Panc1 (cell line): ENCODE data around the gene SETD5. TPM values are rescaled to one million over a fixed set of nuclear protein-coding genes. Genes with fewer than 3 reads are reported as not detected.

ENCODE experiments used
- ATAC-seq: fragments of 200-7000 bp; cut with Tn5 transposase; 2 replicates; pipeline ENCODE4 v1.9.1; 2020; ENCODE audit warnings: mild to moderate bottlenecking, moderate library complexity
- BruUV-seq: library from RNA; stranded (reverse); fragments of 400-500 nt; replicated peaks from 2 replicates; lab custom pipeline; 2021; lab: Mats Ljungman, UMichigan
- CTCF ChIA-PET: fragments of 300-600 bp; sonication (Branson Sonifier 250); formaldehyde crosslinking; loops from one replicate; lab custom pipeline; 2022; ENCODE audit warnings: antibody characterized with exemption; lab: Charles Lee
- POLR2A ChIA-PET: fragments of 300-600 bp; sonication (Branson Sonifier 250); formaldehyde crosslinking; loops from one replicate; lab custom pipeline; 2022; ENCODE audit warnings: antibody characterized with exemption; lab: Charles Lee
- DNase-seq: peaks from one replicate; pipeline ENCODE4 v3.0.0-alpha.2; 2010; ENCODE audit warnings: low read depth, low spot score
- H3K27ac ChIP-seq: 2 replicates; pipeline ENCODE4 v1.5.1; 2011; ENCODE audit warnings: mild to moderate bottlenecking, low read length, inconsistent platforms
- H3K27me3 ChIP-seq: fragments of 200-500 bp; sonication (Bioruptor generic); 2 replicates; pipeline ENCODE4 v1.6.0; 2014; ENCODE audit warnings: low read length, inconsistent platforms; ENCODE audit not compliant: control insufficient read depth, insufficient read depth
- H3K36me3 ChIP-seq: fragments of 200-500 bp; sonication (Bioruptor generic); 2 replicates; pipeline ENCODE4 v1.5.1; 2014; ENCODE audit warnings: inconsistent platforms, mild to moderate bottlenecking, low read length, moderate library complexity; ENCODE audit not compliant: control insufficient read depth, insufficient read depth
- H3K4me1 ChIP-seq: 2 replicates; pipeline ENCODE4 v1.5.1; 2011; ENCODE audit warnings: inconsistent platforms, mild to moderate bottlenecking, low read length, moderate library complexity; ENCODE audit not compliant: control insufficient read depth, insufficient read depth
- H3K4me3 ChIP-seq, 2 experiments: 2 replicates each; pipeline ENCODE4 v1.5.1; 2011 to 2012; ENCODE audit warnings: low read depth in 2 of 2, low read length in 2 of 2, mild to moderate bottlenecking in 2 of 2, inconsistent platforms in 1 of 2, moderate library complexity in 1 of 2
- H3K9me3 ChIP-seq: fragments of 200-500 bp; sonication (Bioruptor generic); 2 replicates; pipeline ENCODE4 v1.5.1; 2014; ENCODE audit warnings: low read depth, mild to moderate bottlenecking, inconsistent platforms, low read length, moderate library complexity; ENCODE audit not compliant: control insufficient read depth, insufficient read depth
- CTCF ChIP-seq: fragments of 450-650 bp; IDR thresholded peaks from 2 replicates; pipeline ENCODE4 v1.5.1; 2017; ENCODE audit warnings: mild to moderate bottlenecking
- POLR2AphosphoS5 ChIP-seq: IDR thresholded peaks from 2 replicates; pipeline ENCODE4 v1.6.1; 2012; ENCODE audit warnings: mild to moderate bottlenecking, low read depth, low read length, moderate library complexity
- REST ChIP-seq, 2 experiments: IDR thresholded peaks; 2 replicates each; pipeline ENCODE4 v1.6.1; 2011 to 2012; ENCODE audit warnings: low read depth in 2 of 2, control low read depth in 1 of 2, low read length in 1 of 2, mild to moderate bottlenecking in 1 of 2, moderate library complexity in 1 of 2; ENCODE audit not compliant: insufficient read depth in 1 of 2
- SIN3A ChIP-seq: IDR thresholded peaks from 2 replicates; pipeline ENCODE4 v1.6.1; 2012; ENCODE audit warnings: low read depth, mild to moderate bottlenecking, low read length, moderate library complexity, borderline replicate concordance; ENCODE audit not compliant: insufficient read depth
- TCF7L2 ChIP-seq: IDR thresholded peaks from 2 replicates; pipeline ENCODE4 v1.6.1; 2011; ENCODE audit warnings: mild to moderate bottlenecking, low read depth, low read length, inconsistent platforms
- in situ Hi-C: cut with HindIII; loops from 2 replicates; pipeline ENCODE4 v1.10.0; 2016; ENCODE audit warnings: low sequenced_read_pairs, low pct_unique_long_range_greater_than_20kb
- intact Hi-C: fragments of 100-400 bp; cut with micrococcal nuclease; formaldehyde crosslinking; loops from one replicate; pipeline ENCODE4 v1.10.0; 2022; ENCODE audit not compliant: unreplicated experiment
- total RNA-seq: library from RNA; stranded (reverse); gene quantifications from one replicate; pipeline ENCODE4 v1.2.1, GENCODE V29; 2021; ENCODE audit not compliant: unreplicated experiment

The SETD5 gene
- total RNA-seq, 1 experiment from 2014 or later, result 69.4 TPM

GRCh38 chr3:9439331-9439730 lies 41.9 kb downstream of the SETD5 start:
- POLR2A ChIA-PET, result no interaction called here
- no peak overlapping the region for H3K4me3 ChIP-seq
- no peaks in the 10 kb centered on the region for H3K27me3 ChIP-seq
- no peak overlapping the region for H3K27ac ChIP-seq
- DNase-seq (no peak), ATAC-seq (no peak)
- CTCF ChIA-PET, result no interaction called here
- in situ Hi-C loops (no loop called here), intact Hi-C loops (no loop called here)
- H3K9me3 ChIP-seq, result no peaks in the 10 kb centered on the region
- BruUV-seq, result no TSS peak
- peaks cover 62% of the 10 kb centered on the region for H3K36me3 ChIP-seq
- no peaks in the 10 kb centered on the region for H3K4me1 ChIP-seq
- TF ChIP-seq REST (IDR thresholded peaks at IDR 0.05; ENCODE audit: insufficient read depth in 1 of 2, low read depth in 2 of 2, low read length in 1 of 2) (no peak), SIN3A (no peak), TCF7L2 (no peak), CTCF (no peak), POLR2AphosphoS5 (no peak)

GRCh38 chr3:9441501-9442221 lies 44.2 kb downstream of the SETD5 start:
- ChIA-PET CTCF (interaction anchor here (0.6 kb wide), 1 partner anchor 71 kb away, joined by 4 read pairs; no protein-coding TSS in a partner anchor), POLR2A (interaction anchor here (0.6 kb wide), 1 partner anchor 20 kb away, joined by 3 read pairs; no protein-coding TSS in a partner anchor)
- Histone ChIP-seq H3K4me1 (no peaks in the 10 kb centered on the region), H3K27me3 (no peaks in the 10 kb centered on the region), H3K4me3 (no peak overlapping the region), H3K9me3 (no peaks in the 10 kb centered on the region), H3K36me3 (peaks cover 49% of the 10 kb centered on the region), H3K27ac (no peak overlapping the region)
- DNase-seq (no peak), ATAC-seq (no peak)
- intact Hi-C loops (no loop called here), in situ Hi-C loops (no loop called here)
- no TSS peak for BruUV-seq
- TF ChIP-seq REST (IDR thresholded peaks at IDR 0.05; ENCODE audit: insufficient read depth in 1 of 2, low read depth in 2 of 2, low read length in 1 of 2) (no peak), CTCF (no peak), SIN3A (no peak), TCF7L2 (no peak), POLR2AphosphoS5 (no peak)
